Stimulated activated CD4-positive, alpha-beta T cell treated with anti-CD3 and anti-CD28 coated beads, TNF-alpha, amount 100 ng/mL, for 48 hours (primary cell): ENCODE measurements around the gene SATB2.

Experiments
- DNase-seq, 3 donors: peaks; one replicate each; pipeline ENCODE4 v3.0.0-alpha.2; 2020; ENCODE audit warnings: low read depth in 3 of 3

Gene SATB2

GRCh38 chr2:199405241-199405640, 52.5 kb downstream of the SATB2 start:
- DNase-seq = no peak

- no peak for DNase-seq
Observed at GRCh38 chr2:199404841-199405240, 52.9 kb downstream of the SATB2 start.

GRCh38 chr2:199395311-199395710, 62.4 kb downstream of the SATB2 start:
- no peak for DNase-seq

- no peak for DNase-seq
Observed at GRCh38 chr2:199392363-199392762, 65.4 kb downstream of the SATB2 start.

- no peak for DNase-seq
Observed at GRCh38 chr2:199388728-199389268, 68.9 kb downstream of the SATB2 start.

GRCh38 chr2:199384043-199384442, 73.7 kb downstream of the SATB2 start:
- no peak for DNase-seq

GRCh38 chr2:199383021-199383420, 74.7 kb downstream of the SATB2 start:
- no peak for DNase-seq

- DNase-seq = no peak
Observed at GRCh38 chr2:199382091-199382490, 75.6 kb downstream of the SATB2 start.

GRCh38 chr2:199381531-199381930, 76.2 kb downstream of the SATB2 start:
- DNase-seq = no peak

GRCh38 chr2:199378948-199379650, 78.6 kb downstream of the SATB2 start:
- DNase-seq = no peak

GRCh38 chr2:199370150-199370780, 87.5 kb downstream of the SATB2 start:
- DNase-seq = no peak

GRCh38 chr2:199366406-199366805, 91.3 kb downstream of the SATB2 start:
- no peak for DNase-seq

GRCh38 chr2:199364153-199364552, 93.6 kb downstream of the SATB2 start:
- DNase-seq = no peak

- DNase-seq = no peak
Observed at GRCh38 chr2:199356412-199356811, 101.3 kb downstream of the SATB2 start.

- DNase-seq = no peak
Observed at GRCh38 chr2:199348871-199349270, 108.9 kb downstream of the SATB2 start.

- no peak for DNase-seq
Observed at GRCh38 chr2:199344012-199344411, 113.7 kb downstream of the SATB2 start.

GRCh38 chr2:199342334-199342733, 115.4 kb downstream of the SATB2 start:
- no peak for DNase-seq

GRCh38 chr2:199341123-199341522, 116.6 kb downstream of the SATB2 start:
- no peak for DNase-seq

- no peak for DNase-seq
Observed at GRCh38 chr2:199339891-199340605, 117.7 kb downstream of the SATB2 start.

- DNase-seq = no peak
Observed at GRCh38 chr2:199336546-199336945, 121.2 kb downstream of the SATB2 start.

GRCh38 chr2:199335502-199335901, 122.2 kb downstream of the SATB2 start:
- no peak for DNase-seq

- DNase-seq = no peak
Observed at GRCh38 chr2:199329466-199329865, 128.3 kb downstream of the SATB2 start.

- no peak for DNase-seq
Observed at GRCh38 chr2:199329031-199329430, 128.7 kb downstream of the SATB2 start.
